Natural killer cell treated with Interleukin-12 subunit alpha and Interleukin-12 subunit beta and Interleukin-15 and Interleukin-18, amount 100 ng/mL, for 72 hours (primary cell): ENCODE measurements around the gene RAB36. TPM values are rescaled to one million over a fixed set of nuclear protein-coding genes. Genes with fewer than 3 reads are reported as not detected.

Experiments used
- total RNA-seq, 2 donors: library from RNA; stranded (reverse); gene quantifications; one replicate each; pipeline ENCODE4 v1.2.3, GENCODE V29; 2022

Gene RAB36
- total RNA-seq, 2 donors from 2014 or later = 2.1 to 2.7 TPM

Other genes with a start within 250 kb of the RAB36 start
- 1 to 10 TPM in 1 of 2 donors, under 1 TPM in 1; 0.98 to 2.6 TPM for gene GNAZ, start 75.0 kb upstream of the RAB36 start, total RNA-seq
- gene RSPH14, start 3.5 kb upstream of the RAB36 start, total RNA-seq = not detected
- gene BCR, start 35.0 kb downstream of the RAB36 start, total RNA-seq = 10 to 100 TPM; 55.4 to 65.8 TPM